ENCODE results near the gene SURF2.

The SURF2 gene

GRCh38 chr9:133377721-133378216 is 21.4 kb downstream of the SURF2 start:
- H3K4me3 ChIP-seq (IDR thresholded peaks at IDR 0.05; ENCODE audit: insufficient read depth, low read depth, low read length): no peak overlapping the region
- H3K79me2 ChIP-seq (ENCODE audit: insufficient read depth, low read depth): peaks cover 29% of the 10 kb centered on the region
- no peaks in the 10 kb centered on the region; the same call in 1 of the 2 replicates for H3K27me3 ChIP-seq (ENCODE audit: insufficient read depth, low read depth)
- no peak overlapping the region for H2AFZ ChIP-seq (ENCODE audit: low read depth)
- no peak for TF ChIP-seq CTCF (conservative IDR thresholded peaks at IDR 0.05; ENCODE audit: low read depth, low read length)
- H3K36me3 ChIP-seq (ENCODE audit: insufficient read depth): no peaks in the 10 kb centered on the region
- H3K4me1 ChIP-seq (ENCODE audit: low read depth, poor library complexity, severe bottlenecking): peaks cover 10% of the 10 kb centered on the region
- no peaks in the 10 kb centered on the region for H4K20me1 ChIP-seq (ENCODE audit: insufficient read depth)
- no peak overlapping the region for H3K27ac ChIP-seq
- H3K4me2 ChIP-seq: no peak overlapping the region
- no peak overlapping the region for H3K9ac ChIP-seq

- TF ChIP-seq CTCF (conservative IDR thresholded peaks at IDR 0.05; ENCODE audit: low read depth, low read length): no peak
- peaks cover 10% of the 10 kb centered on the region for H3K4me1 ChIP-seq (ENCODE audit: low read depth, poor library complexity, severe bottlenecking)
- no peak overlapping the region for H3K4me3 ChIP-seq (IDR thresholded peaks at IDR 0.05; ENCODE audit: insufficient read depth, low read depth, low read length)
- H2AFZ ChIP-seq (ENCODE audit: low read depth): no peak overlapping the region
- no peaks in the 10 kb centered on the region for H3K36me3 ChIP-seq (ENCODE audit: insufficient read depth)
- peaks cover 22% of the 10 kb centered on the region for H3K79me2 ChIP-seq (ENCODE audit: insufficient read depth, low read depth)
- H3K9ac ChIP-seq: no peak overlapping the region
- no peaks in the 10 kb centered on the region; the same call in 1 of the 2 replicates for H3K27me3 ChIP-seq (ENCODE audit: insufficient read depth, low read depth)
- H4K20me1 ChIP-seq (ENCODE audit: insufficient read depth): no peaks in the 10 kb centered on the region
- H3K27ac ChIP-seq: no peak overlapping the region
- H3K4me2 ChIP-seq: no peak overlapping the region
Measured at GRCh38 chr9:133378408-133378962, 22.1 kb downstream of the SURF2 start.

- Histone ChIP-seq H3K27ac (no peak overlapping the region), H3K27me3 (ENCODE audit: insufficient read depth, low read depth) (no peaks in the 10 kb centered on the region; the same call in 1 of the 2 replicates), H3K4me1 (ENCODE audit: low read depth, poor library complexity, severe bottlenecking) (peaks cover 4% of the 10 kb centered on the region), H3K36me3 (ENCODE audit: insufficient read depth) (no peaks in the 10 kb centered on the region), H3K4me2 (no peak overlapping the region), H2AFZ (ENCODE audit: low read depth) (no peak overlapping the region), H3K79me2 (ENCODE audit: insufficient read depth, low read depth) (peaks cover 13% of the 10 kb centered on the region), H3K4me3 (IDR thresholded peaks at IDR 0.05; ENCODE audit: insufficient read depth, low read depth, low read length) (no peak overlapping the region), H3K9ac (no peak overlapping the region), H4K20me1 (ENCODE audit: insufficient read depth) (no peaks in the 10 kb centered on the region)
- no peak for TF ChIP-seq CTCF (conservative IDR thresholded peaks at IDR 0.05; ENCODE audit: low read depth, low read length)
Measured at GRCh38 chr9:133379153-133380086, 23.1 kb downstream of the SURF2 start.

- Histone ChIP-seq H3K4me2 (no peak overlapping the region), H2AFZ (ENCODE audit: low read depth) (no peak overlapping the region), H3K27me3 (ENCODE audit: insufficient read depth, low read depth) (peaks cover 4% of the 10 kb centered on the region; the same call in 1 of the 2 replicates), H3K9ac (no peak overlapping the region), H3K36me3 (ENCODE audit: insufficient read depth) (no peaks in the 10 kb centered on the region), H3K27ac (no peak overlapping the region), H3K79me2 (ENCODE audit: insufficient read depth, low read depth) (no peaks in the 10 kb centered on the region), H3K4me1 (ENCODE audit: low read depth, poor library complexity, severe bottlenecking) (no peaks in the 10 kb centered on the region), H3K4me3 (IDR thresholded peaks at IDR 0.05; ENCODE audit: insufficient read depth, low read depth, low read length) (no peak overlapping the region), H4K20me1 (ENCODE audit: insufficient read depth) (no peaks in the 10 kb centered on the region)
- TF ChIP-seq CTCF (conservative IDR thresholded peaks at IDR 0.05; ENCODE audit: low read depth, low read length): no peak
Measured at GRCh38 chr9:133380734-133381133, 24.4 kb downstream of the SURF2 start.
